GM23338 (cell line): ENCODE measurements around the gene FAM114A2. TPM values are rescaled to one million over a fixed set of nuclear protein-coding genes. Genes with fewer than 3 reads are reported as not detected.
"Not testable (repeated sequence)": the region's sequence is repeated elsewhere in the genome, so short reads cannot be mapped to it uniquely, and the experiment has no call there.

ENCODE experiments used
- ATAC-seq: fragments of 200-7000 bp; cut with Tn5 transposase; 3 replicates; pipeline ENCODE4 v1.9.1; 2020
- DNase-seq: peaks from one replicate; pipeline ENCODE4 v3.0.0-alpha.2; 2015; ENCODE audit warnings: low spot score
- H2AFZ ChIP-seq: fragments of 200-600 bp; sonication (generic); 2 replicates; pipeline ENCODE4 v1.8.0; 2016; ENCODE audit warnings: antibody characterized with exemption, mild to moderate bottlenecking, moderate library complexity
- H3F3A ChIP-seq: fragments of 200-600 bp; sonication (generic); replicated peaks from 2 replicates; pipeline ENCODE4 v1.8.0; 2017; ENCODE audit warnings: antibody characterized with exemption, mixed run types, low read depth
- H3K27ac ChIP-seq: fragments of 200-600 bp; sonication (generic); 2 replicates; pipeline ENCODE4 v1.6.1; 2016; ENCODE audit warnings: low read depth
- H3K27me3 ChIP-seq: fragments of 200-600 bp; sonication (generic); 2 replicates; pipeline ENCODE4 v1.8.0; 2016; ENCODE audit warnings: mild to moderate bottlenecking, mixed run types, moderate library complexity; ENCODE audit not compliant: insufficient read depth
- H3K36me3 ChIP-seq: fragments of 200-600 bp; sonication (generic); 2 replicates; pipeline ENCODE4 v1.8.0; 2016; ENCODE audit warnings: mild to moderate bottlenecking; ENCODE audit not compliant: insufficient read depth
- H3K4me1 ChIP-seq: fragments of 200-600 bp; sonication (generic); 2 replicates; pipeline ENCODE4 v1.8.0; 2016; ENCODE audit warnings: mild to moderate bottlenecking, moderate library complexity; ENCODE audit not compliant: insufficient read depth
- H3K4me2 ChIP-seq: fragments of 200-600 bp; sonication (generic); 2 replicates; pipeline ENCODE4 v1.7.1; 2017; ENCODE audit warnings: mixed run types
- H3K4me3 ChIP-seq: fragments of 200-600 bp; sonication (generic); 2 replicates; pipeline ENCODE4 v1.6.1; 2016; ENCODE audit warnings: mixed run types
- H3K79me2 ChIP-seq: fragments of 200-600 bp; sonication (generic); replicated peaks from 2 replicates; pipeline ENCODE4 v1.8.0; 2017; ENCODE audit warnings: mild to moderate bottlenecking; ENCODE audit not compliant: insufficient read depth
- H3K9me2 ChIP-seq: fragments of 200-600 bp; sonication (generic); 2 replicates; pipeline ENCODE4 v1.8.0; 2017; ENCODE audit not compliant: insufficient read depth
- H4K20me1 ChIP-seq: fragments of 200-600 bp; sonication (generic); replicated peaks from 2 replicates; pipeline ENCODE4 v1.8.0; 2017; ENCODE audit warnings: mild to moderate bottlenecking; ENCODE audit not compliant: insufficient read depth
- H3K27ac Mint-ChIP-seq: 2 replicates; pipeline ENCODE4 v1.8.0; 2020; ENCODE audit warnings: inconsistent platforms, mild to moderate bottlenecking, moderate library complexity, mixed read lengths
- H3K27me3 Mint-ChIP-seq: 3 replicates; pipeline ENCODE4 v1.8.0; 2022; ENCODE audit warnings: low read depth, mild to moderate bottlenecking, moderate library complexity, mixed read lengths, inconsistent platforms; ENCODE audit not compliant: insufficient read depth, poor library complexity
- H3K36me3 Mint-ChIP-seq: 3 replicates; pipeline ENCODE4 v1.8.0; 2021; ENCODE audit warnings: low read depth, mild to moderate bottlenecking, inconsistent platforms, moderate library complexity, mixed read lengths
- H3K4me1 Mint-ChIP-seq: 3 replicates; pipeline ENCODE4 v1.8.0; 2020; ENCODE audit warnings: mild to moderate bottlenecking, inconsistent platforms, mixed read lengths
- H3K4me3 Mint-ChIP-seq: 3 replicates; pipeline ENCODE4 v1.8.0; 2021; ENCODE audit warnings: moderate library complexity, mild to moderate bottlenecking, inconsistent platforms, mixed read lengths
- H3K9me3 Mint-ChIP-seq: 3 replicates; pipeline ENCODE4 v1.8.0; 2020; ENCODE audit warnings: moderate library complexity, mild to moderate bottlenecking, inconsistent platforms, mixed read lengths
- CREB1 ChIP-seq: fragments of 250-450 bp; sonication (Bioruptor Pico); IDR thresholded peaks from 2 replicates; pipeline ENCODE4 v1.5.0; 2020; ENCODE audit warnings: low read depth, mild to moderate bottlenecking, moderate library complexity
- CTCF ChIP-seq, 2 experiments: fragments of 200-600 bp in 1 of 2; sonication (generic) in 1 of 2; conservative IDR thresholded peaks; 2 replicates each; pipeline versions ENCODE4 v1.5.1 to v1.6.1; 2016 to 2017; ENCODE audit warnings: antibody characterized with exemption in 2 of 2, low read depth in 2 of 2, mild to moderate bottlenecking in 2 of 2, moderate library complexity in 1 of 2
- ETS1 ChIP-seq: IDR thresholded peaks from 2 replicates; pipeline ENCODE4 v1.6.1; 2016; ENCODE audit warnings: antibody characterized with exemption
- EZH2phosphoT487 ChIP-seq: fragments of 200-600 bp; sonication (generic); IDR thresholded peaks from one replicate; pipeline ENCODE4 v1.8.1; 2018; ENCODE audit warnings: antibody characterized with exemption; ENCODE audit not compliant: unreplicated experiment
- NANOG ChIP-seq: IDR thresholded peaks from 2 replicates; pipeline ENCODE4 v1.6.1; 2016; ENCODE audit warnings: antibody characterized with exemption, borderline replicate concordance
- POLR2AphosphoS5 ChIP-seq: IDR thresholded peaks from 2 replicates; pipeline ENCODE4 v1.6.1; 2016; ENCODE audit warnings: antibody characterized with exemption, low read depth
- REST ChIP-seq: IDR thresholded peaks from one replicate; pipeline ENCODE4 v1.6.1; 2018; ENCODE audit warnings: antibody characterized with exemption; ENCODE audit not compliant: unreplicated experiment
- STAT1 ChIP-seq: IDR thresholded peaks from one replicate; pipeline ENCODE4 v1.6.1; 2016; ENCODE audit warnings: antibody characterized with exemption; ENCODE audit not compliant: unreplicated experiment
- ZNF114 ChIP-seq: fragments of 250-450 bp; sonication (Bioruptor Pico); IDR thresholded peaks from 2 replicates; pipeline ENCODE4 v1.5.0; 2020; ENCODE audit warnings: mild to moderate bottlenecking, moderate library complexity
- ZNF462 ChIP-seq: fragments of 250-450 bp; sonication (Bioruptor Pico); IDR thresholded peaks from 2 replicates; pipeline ENCODE4 v1.5.0; 2020; ENCODE audit warnings: mild to moderate bottlenecking, moderate library complexity
- polyA plus RNA-seq: library from polyadenylated mRNA; unstranded; fragments of >200 nt; fragmentation: Nextera tagmentation; extraction: Ambion mirVana; gene quantifications from 2 replicates; pipeline ENCODE4 v1.2.1, GENCODE V29; 2016
- total RNA-seq: library from RNA; depleted of rRNA; stranded (reverse); fragments of >200 nt; shearing (Covaris generic); gene quantifications from 2 replicates; pipeline ENCODE4 v1.2.3, GENCODE V29; 2014

Gene FAM114A2
- total and polyA plus RNA-seq, 2 experiments from 2014 or later: 4.9 to 5.8 TPM

- not testable (repeated sequence) for H3K36me3 ChIP-seq, H3K4me3 Mint-ChIP-seq, H3K9me2 ChIP-seq, H3K27me3 ChIP-seq, H3K27ac Mint-ChIP-seq, H3K36me3 Mint-ChIP-seq, H4K20me1 ChIP-seq, H3K4me1 ChIP-seq, H3K4me2 ChIP-seq, H3K27me3 Mint-ChIP-seq, H3K79me2 ChIP-seq, H3K4me1 Mint-ChIP-seq, H3K27ac ChIP-seq, ATAC-seq, H3F3A ChIP-seq, DNase-seq, H2AFZ ChIP-seq, H3K4me3 ChIP-seq, H3K9me3 Mint-ChIP-seq
Measured at GRCh38 chr5:154069854-154070253, 31.1 kb upstream of the FAM114A2 start.

GRCh38 chr5:154065971-154066370 lies 27.3 kb upstream of the FAM114A2 start:
- H3K36me3 ChIP-seq: no peaks in the 10 kb centered on the region
- H3K4me3 ChIP-seq: no peak overlapping the region
- H3K4me1 Mint-ChIP-seq: no peaks in the 10 kb centered on the region
- H3K4me3 Mint-ChIP-seq: no peak overlapping the region
- no peak overlapping the region for H2AFZ ChIP-seq
- DNase-seq: no peak
- no peaks in the 10 kb centered on the region for H3F3A ChIP-seq
- H3K4me1 ChIP-seq: no peaks in the 10 kb centered on the region
- no peaks in the 10 kb centered on the region for H3K79me2 ChIP-seq
- no peak overlapping the region for H3K4me2 ChIP-seq
- H4K20me1 ChIP-seq: no peaks in the 10 kb centered on the region
- no peaks in the 10 kb centered on the region for H3K9me3 Mint-ChIP-seq
- H3K27ac ChIP-seq: no peak overlapping the region
- H3K27me3 ChIP-seq: no peaks in the 10 kb centered on the region
- H3K27me3 Mint-ChIP-seq: peaks cover 5% of the 10 kb centered on the region
- no peak for ATAC-seq
- H3K9me2 ChIP-seq: no peaks in the 10 kb centered on the region
- no peaks in the 10 kb centered on the region for H3K36me3 Mint-ChIP-seq
- H3K27ac Mint-ChIP-seq: no peak overlapping the region
- TF ChIP-seq CTCF (conservative IDR thresholded peaks at IDR 0.05; ENCODE audit: low read depth in 2 of 2): no peak
- TF ChIP-seq REST: no peak
- no peak for TF ChIP-seq POLR2AphosphoS5
- TF ChIP-seq CREB1 (CRISPR knock-in tag): no peak
- TF ChIP-seq ETS1: no peak
- TF ChIP-seq EZH2phosphoT487: no peak
- TF ChIP-seq ZNF462 (CRISPR knock-in tag): no peak
- TF ChIP-seq NANOG: no peak
- no peak for TF ChIP-seq ZNF114 (CRISPR knock-in tag)
- no peak for TF ChIP-seq STAT1
